HCT116 (cell line): ENCODE measurements around the gene PHKB. TPM values are rescaled to one million over a fixed set of nuclear protein-coding genes. Genes with fewer than 3 reads are reported as not detected.

Source experiments
- ATAC-seq: fragments of 200-7000 bp; cut with Tn5 transposase; 2 replicates; pipeline ENCODE4 v1.9.1; 2020; ENCODE audit warnings: mild to moderate bottlenecking, moderate library complexity
- BruUV-seq: library from RNA; stranded (reverse); fragments of 400-500 nt; replicated peaks from 2 replicates; lab custom pipeline; 2021; lab: Mats Ljungman, UMichigan
- CTCF ChIA-PET: fragments of 300-600 bp; sonication (Branson Sonifier 250); formaldehyde crosslinking; loops from one replicate; lab custom pipeline; 2021; ENCODE audit warnings: antibody characterized with exemption; lab: Charles Lee
- POLR2A ChIA-PET: fragments of 300-600, 350-600 bp; sonication (Branson Sonifier 250); formaldehyde crosslinking; loops from one replicate; lab custom pipeline; 2021; ENCODE audit warnings: antibody characterized with exemption; lab: Charles Lee
- RAD21 ChIA-PET, 2 experiments: fragments of 300-600 bp; sonication (Branson Sonifier 250); formaldehyde crosslinking; loops; one replicate each; lab custom pipeline; 2023; ENCODE audit warnings: low total read pairs in 2 of 2; ENCODE audit not compliant: uncharacterized antibody in 2 of 2, unreplicated experiment in 2 of 2, low non-redundant PET in 1 of 2; lab: Charles Lee
- DNase-seq: peaks from one replicate; pipeline ENCODE4 v3.0.0-alpha.2; 2010; ENCODE audit warnings: low read depth, low spot score
- H2AFZ ChIP-seq: fragments of 200-600 bp; shearing (Covaris generic), sonication (generic); 2 replicates; pipeline ENCODE4 v1.6.1; 2017; ENCODE audit warnings: low read depth, mixed run types, mixed read lengths, antibody characterized with exemption, low read length; ENCODE audit not compliant: poor library complexity, severe bottlenecking
- H3K27ac ChIP-seq: 2 replicates; pipeline ENCODE4 v1.5.1; 2012; ENCODE audit warnings: low read depth, low read length
- H3K27me3 ChIP-seq: fragments of 200-600 bp; sonication (generic); 2 replicates; pipeline ENCODE4 v1.6.1; 2016; ENCODE audit warnings: mixed run types, low read length, mixed read lengths; ENCODE audit not compliant: insufficient read depth
- H3K36me3 ChIP-seq, 2 experiments: fragments of 200-500 bp in 1 of 2; fragments of 200-600 bp in 1 of 2; sonication (Bioruptor generic) in 1 of 2; sonication (generic) in 1 of 2; 2 replicates each; pipeline versions ENCODE4 v1.5.1 to v1.6.1; 2014 to 2016; ENCODE audit warnings: low read length in 2 of 2, inconsistent platforms in 1 of 2, mixed read lengths in 1 of 2, mixed run types in 1 of 2; ENCODE audit not compliant: insufficient read depth in 2 of 2, control insufficient read depth in 1 of 2
- H3K4me1 ChIP-seq, 2 experiments: fragments of 200-600 bp in 1 of 2; sonication (generic) in 1 of 2; 2 replicates each; pipeline versions ENCODE4 v1.5.1 to v1.6.1; 2012 to 2017; ENCODE audit warnings: low read length in 2 of 2, inconsistent platforms in 1 of 2, mild to moderate bottlenecking in 1 of 2, mixed read lengths in 1 of 2, mixed run types in 1 of 2, moderate library complexity in 1 of 2; ENCODE audit not compliant: insufficient read depth in 2 of 2, control insufficient read depth in 1 of 2
- H3K4me2 ChIP-seq: fragments of 200-600 bp; sonication (generic); 2 replicates; pipeline ENCODE4 v1.6.1; 2017; ENCODE audit warnings: mixed run types, low read length, mixed read lengths
- H3K4me3 ChIP-seq, 2 experiments: fragments of 200-600 bp in 1 of 2; sonication (generic) in 1 of 2; replicated peaks in 1 of 2; 2 replicates each; pipeline ENCODE4 v1.5.1; 2011 to 2016; ENCODE audit warnings: low read length in 2 of 2, control low read depth in 1 of 2, low read depth in 1 of 2, mild to moderate bottlenecking in 1 of 2, mixed read lengths in 1 of 2, mixed run types in 1 of 2
- H3K79me2 ChIP-seq: fragments of 200-600 bp; sonication (generic); 2 replicates; pipeline ENCODE4 v1.6.1; 2017; ENCODE audit warnings: mild to moderate bottlenecking, mixed run types, low read length, moderate library complexity, mixed read lengths; ENCODE audit not compliant: insufficient read depth
- H3K9ac ChIP-seq: fragments of 200-600 bp; sonication (generic); 2 replicates; pipeline ENCODE4 v1.6.1; 2016; ENCODE audit warnings: low read length, mixed read lengths
- H3K9me2 ChIP-seq: fragments of 200-600 bp; sonication (generic), shearing (Covaris generic); 2 replicates; pipeline ENCODE4 v1.6.1; 2017; ENCODE audit warnings: mixed run types, mild to moderate bottlenecking, moderate library complexity; ENCODE audit not compliant: insufficient read depth
- H3K9me3 ChIP-seq, 2 experiments: fragments of 200-500 bp in 1 of 2; fragments of 200-600 bp in 1 of 2; sonication (Bioruptor generic) in 1 of 2; sonication (generic) in 1 of 2; 2 replicates each; pipeline ENCODE4 v1.6.1; 2014 to 2017; ENCODE audit warnings: low read length in 2 of 2, mixed read lengths in 2 of 2, inconsistent platforms in 1 of 2, low read depth in 1 of 2, mild to moderate bottlenecking in 1 of 2, mixed run types in 1 of 2, moderate library complexity in 1 of 2; ENCODE audit not compliant: control insufficient read depth in 1 of 2, insufficient read depth in 1 of 2
- H4K20me1 ChIP-seq: fragments of 200-600 bp; sonication (generic), shearing (Covaris generic); 2 replicates; pipeline ENCODE4 v1.6.1; 2017; ENCODE audit warnings: mixed run types, mild to moderate bottlenecking, moderate library complexity; ENCODE audit not compliant: insufficient read depth
- ATF3 ChIP-seq: IDR thresholded peaks from 2 replicates; pipeline ENCODE4 v1.6.1; 2012
- CBX3 ChIP-seq: IDR thresholded peaks from 2 replicates; pipeline ENCODE4 v1.6.1; 2012; ENCODE audit warnings: low read depth
- CEBPB ChIP-seq: IDR thresholded peaks from 2 replicates; pipeline ENCODE4 v1.6.1; 2012; ENCODE audit warnings: low read depth
- EGR1 ChIP-seq: IDR thresholded peaks from 2 replicates; pipeline ENCODE4 v1.6.1; 2012; ENCODE audit warnings: low read depth
- ELF1 ChIP-seq: IDR thresholded peaks from 2 replicates; pipeline ENCODE4 v1.6.1; 2012; ENCODE audit warnings: low read depth, borderline replicate concordance
- EZH2 ChIP-seq: fragments of 200-600 bp; sonication (generic); IDR thresholded peaks from 2 replicates; pipeline ENCODE4 v1.6.1; 2017; ENCODE audit warnings: antibody characterized with exemption, mixed run types
- FOSL1 ChIP-seq: IDR thresholded peaks from 2 replicates; pipeline ENCODE4 v1.6.1; 2012; ENCODE audit warnings: low read depth
- POLR2A ChIP-seq: IDR thresholded peaks from 2 replicates; pipeline ENCODE4 v1.7.0; 2011; ENCODE audit warnings: borderline replicate concordance; ENCODE audit not compliant: insufficient read depth, insufficient read length; ENCODE audit errors: extremely low read depth
- POLR2AphosphoS5 ChIP-seq: IDR thresholded peaks from 2 replicates; pipeline ENCODE4 v1.6.1; 2011; ENCODE audit warnings: mild to moderate bottlenecking, low read depth, low read length, moderate library complexity
- SP1 ChIP-seq: IDR thresholded peaks from 2 replicates; pipeline ENCODE4 v1.6.1; 2012; ENCODE audit warnings: low read depth
- TCF7L2 ChIP-seq: IDR thresholded peaks from 2 replicates; pipeline ENCODE4 v1.7.0; 2011; ENCODE audit warnings: borderline replicate concordance, inconsistent platforms; ENCODE audit not compliant: insufficient read depth, insufficient read length; ENCODE audit errors: extremely low read depth
- YY1 ChIP-seq: IDR thresholded peaks from 2 replicates; pipeline ENCODE4 v1.6.1; 2011; ENCODE audit warnings: low read length, low read depth, moderate library complexity, mild to moderate bottlenecking; ENCODE audit not compliant: insufficient replicate concordance; ENCODE audit errors: extremely low read depth
- ZFX ChIP-seq: fragments of 450-650 bp; IDR thresholded peaks from 2 replicates; pipeline ENCODE4 v1.6.1; 2017
- ZNF274 ChIP-seq: fragments of 200-500 bp; sonication (Bioruptor generic); IDR thresholded peaks from 2 replicates; pipeline ENCODE4 v1.6.1; 2014; ENCODE audit warnings: mild to moderate bottlenecking, low read depth, low read length, inconsistent platforms
- intact Hi-C: fragments of 100-400 bp; cut with micrococcal nuclease; formaldehyde crosslinking; loops from 2 replicates; pipeline ENCODE4 v1.10.0; 2022
- total RNA-seq: library from RNA; stranded (reverse); gene quantifications from one replicate; pipeline ENCODE4 v1.2.1, GENCODE V29; 2021; ENCODE audit not compliant: unreplicated experiment
- TF ChIP-seq, protein P1 (sequence below): IDR thresholded peaks from 2 replicates; pipeline ENCODE4 v1.6.1; 2012
- TF ChIP-seq, protein P2 (sequence below), 3 experiments: fragments of 200-600 bp in 1 of 3; sonication (generic) in 1 of 3; IDR thresholded peaks in 2 of 3; conservative IDR thresholded peaks in 1 of 3; 2 replicates each; pipeline ENCODE4 v1.5.1; 2012 to 2017; ENCODE audit warnings: low read depth in 2 of 3, low read length in 2 of 3, antibody characterized with exemption in 1 of 3, borderline replicate concordance in 1 of 3, control low read depth in 1 of 3, mild to moderate bottlenecking in 1 of 3, mixed read lengths in 1 of 3, mixed run types in 1 of 3, moderate library complexity in 1 of 3; ENCODE audit not compliant: insufficient read depth in 1 of 3
- TF ChIP-seq, protein P3 (sequence below): IDR thresholded peaks from 2 replicates; pipeline ENCODE4 v1.6.1; 2011; ENCODE audit warnings: mild to moderate bottlenecking, low read length, moderate library complexity; ENCODE audit not compliant: insufficient replicate concordance; ENCODE audit errors: extremely low read depth

PHKB gene
- total RNA-seq, 1 experiment from 2014 or later = 30.5 TPM

DNA sequence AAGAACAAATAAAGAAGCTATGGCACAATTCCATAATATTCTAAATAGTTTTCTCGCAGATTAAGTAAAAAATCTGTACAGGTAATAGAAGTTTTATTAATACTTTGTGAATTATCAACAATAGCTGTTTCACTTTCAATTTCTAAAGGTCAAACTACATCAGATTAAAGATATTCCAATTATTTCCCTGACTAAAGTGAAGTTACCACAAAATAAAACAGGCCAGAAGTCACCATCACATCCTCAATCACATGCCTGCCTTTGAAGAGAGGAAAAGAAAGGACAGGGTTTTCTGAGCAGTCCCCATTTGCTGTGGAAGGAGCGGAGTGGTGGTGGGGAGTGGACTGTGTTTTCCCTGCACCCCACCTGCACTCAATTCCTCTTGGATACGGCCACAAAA is 11.3 kb upstream of the PHKB start:
- Histone ChIP-seq H3K4me1 (no peaks in the 10 kb centered on the region), H3K79me2 (no peaks in the 10 kb centered on the region; the same call in 1 of the 2 replicates), H2AFZ (no peak overlapping the region), H3K36me3 (peaks cover 0 to 5% of the 10 kb centered on the region in 2 experiments; a peak in 2 of 4 replicates), H3K27me3 (no peaks in the 10 kb centered on the region), H3K9me3 (no peaks in the 10 kb centered on the region), H3K9me2 (no peaks in the 10 kb centered on the region), H3K4me2 (no peak overlapping the region), H3K4me3 (no peak overlapping the region), H3K9ac (no peak overlapping the region), H3K27ac (no peak overlapping the region), H4K20me1 (0 out of 2 replicates have a peak, but pooled peaks cover 3% of the 10 kb centered on the region)
- ATAC-seq = no peak
- RAD21 ChIA-PET = no interaction called here
- TF ChIP-seq ZFX (no peak), YY1 (no peak), ATF3 (no peak), EGR1 (no peak), SP1 (no peak), TCF7L2 (no peak), ELF1 (no peak), FOSL1 (no peak), ZNF274 (no peak), CBX3 (no peak), CEBPB (no peak), POLR2A (no peak), EZH2 (no peak), POLR2AphosphoS5 (no peak)
- TF ChIP-seq, protein P1, sequence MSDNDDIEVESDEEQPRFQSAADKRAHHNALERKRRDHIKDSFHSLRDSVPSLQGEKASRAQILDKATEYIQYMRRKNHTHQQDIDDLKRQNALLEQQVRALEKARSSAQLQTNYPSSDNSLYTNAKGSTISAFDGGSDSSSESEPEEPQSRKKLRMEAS = no peak
- TF ChIP-seq, protein P2, sequence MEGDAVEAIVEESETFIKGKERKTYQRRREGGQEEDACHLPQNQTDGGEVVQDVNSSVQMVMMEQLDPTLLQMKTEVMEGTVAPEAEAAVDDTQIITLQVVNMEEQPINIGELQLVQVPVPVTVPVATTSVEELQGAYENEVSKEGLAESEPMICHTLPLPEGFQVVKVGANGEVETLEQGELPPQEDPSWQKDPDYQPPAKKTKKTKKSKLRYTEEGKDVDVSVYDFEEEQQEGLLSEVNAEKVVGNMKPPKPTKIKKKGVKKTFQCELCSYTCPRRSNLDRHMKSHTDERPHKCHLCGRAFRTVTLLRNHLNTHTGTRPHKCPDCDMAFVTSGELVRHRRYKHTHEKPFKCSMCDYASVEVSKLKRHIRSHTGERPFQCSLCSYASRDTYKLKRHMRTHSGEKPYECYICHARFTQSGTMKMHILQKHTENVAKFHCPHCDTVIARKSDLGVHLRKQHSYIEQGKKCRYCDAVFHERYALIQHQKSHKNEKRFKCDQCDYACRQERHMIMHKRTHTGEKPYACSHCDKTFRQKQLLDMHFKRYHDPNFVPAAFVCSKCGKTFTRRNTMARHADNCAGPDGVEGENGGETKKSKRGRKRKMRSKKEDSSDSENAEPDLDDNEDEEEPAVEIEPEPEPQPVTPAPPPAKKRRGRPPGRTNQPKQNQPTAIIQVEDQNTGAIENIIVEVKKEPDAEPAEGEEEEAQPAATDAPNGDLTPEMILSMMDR (IDR thresholded peaks at IDR 0.05 in 2 of 3, conservative IDR thresholded peaks at IDR 0.05 in 1 of 3; ENCODE audit: borderline replicate concordance in 1 of 3, insufficient read depth in 1 of 3, low read depth in 2 of 3, low read length in 2 of 3) = no peak
- TF ChIP-seq, protein P3, sequence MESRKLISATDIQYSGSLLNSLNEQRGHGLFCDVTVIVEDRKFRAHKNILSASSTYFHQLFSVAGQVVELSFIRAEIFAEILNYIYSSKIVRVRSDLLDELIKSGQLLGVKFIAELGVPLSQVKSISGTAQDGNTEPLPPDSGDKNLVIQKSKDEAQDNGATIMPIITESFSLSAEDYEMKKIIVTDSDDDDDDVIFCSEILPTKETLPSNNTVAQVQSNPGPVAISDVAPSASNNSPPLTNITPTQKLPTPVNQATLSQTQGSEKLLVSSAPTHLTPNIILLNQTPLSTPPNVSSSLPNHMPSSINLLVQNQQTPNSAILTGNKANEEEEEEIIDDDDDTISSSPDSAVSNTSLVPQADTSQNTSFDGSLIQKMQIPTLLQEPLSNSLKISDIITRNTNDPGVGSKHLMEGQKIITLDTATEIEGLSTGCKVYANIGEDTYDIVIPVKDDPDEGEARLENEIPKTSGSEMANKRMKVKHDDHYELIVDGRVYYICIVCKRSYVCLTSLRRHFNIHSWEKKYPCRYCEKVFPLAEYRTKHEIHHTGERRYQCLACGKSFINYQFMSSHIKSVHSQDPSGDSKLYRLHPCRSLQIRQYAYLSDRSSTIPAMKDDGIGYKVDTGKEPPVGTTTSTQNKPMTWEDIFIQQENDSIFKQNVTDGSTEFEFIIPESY = no peak
- no TSS peak for BruUV-seq
- CTCF ChIA-PET = no interaction called here
- intact Hi-C loops = no loop called here
- DNase-seq = no peak
- POLR2A ChIA-PET = interaction anchor here (2.3 kb wide), 1 partner anchor 11 kb away, joined by 5 read pairs; the partner anchor contains the start of genes ITFG1 and PHKB
